Kidney (tissue), 14 donors: ENCODE results near the gene SPEM2. TPM values are rescaled to one million over a fixed set of nuclear protein-coding genes. Genes with fewer than 3 reads are reported as not detected.
"Not testable (repeated sequence)": the region's sequence is repeated elsewhere in the genome, so short reads cannot be mapped to it uniquely, and the experiment has no call there.

Experiments used
- DNase-seq, 5 donors: peaks; one replicate each; pipeline ENCODE4 v3.0.0-alpha.2; 2013 to 2020
- FAIRE-seq: peaks from 2 replicates; lab custom pipeline; 2012; peaks lifted over from hg19 to GRCh38; lab: Jason Lieb, UNC
- H3K27ac ChIP-seq, 2 donors: one replicate each; pipeline ENCODE4 v1.7.0; 2013; ENCODE audit warnings: low read depth in 2 of 2, low read length in 2 of 2, inconsistent platforms in 1 of 2
- H3K27me3 ChIP-seq: one replicate; pipeline ENCODE4 v1.7.1; 2013; ENCODE audit warnings: low read length, inconsistent platforms; ENCODE audit not compliant: control insufficient read depth, insufficient read depth
- H3K36me3 ChIP-seq, 3 donors: one replicate each; pipeline versions ENCODE4 v1.7.0 to v1.7.1; 2013; ENCODE audit warnings: low read length in 3 of 3, control low read depth in 1 of 3, inconsistent platforms in 1 of 3; ENCODE audit not compliant: insufficient read depth in 3 of 3, control insufficient read depth in 2 of 3
- H3K4me1 ChIP-seq, 3 donors: one replicate each; pipeline versions ENCODE4 v1.7.0 to v1.7.1; 2013; ENCODE audit warnings: low read length in 3 of 3, inconsistent platforms in 1 of 3, low read depth in 1 of 3; ENCODE audit not compliant: control insufficient read depth in 2 of 3, insufficient read depth in 2 of 3
- H3K4me3 ChIP-seq, 3 donors: one replicate each; pipeline versions ENCODE4 v1.7.0 to v1.8.1; 2013; ENCODE audit warnings: low read length in 3 of 3, control low read depth in 1 of 3, inconsistent platforms in 1 of 3
- H3K9ac ChIP-seq, 3 donors: one replicate each; pipeline versions ENCODE4 v1.7.0 to v1.7.1; 2013; ENCODE audit warnings: low read length in 3 of 3, control low read depth in 1 of 3, inconsistent platforms in 1 of 3
- H3K9me3 ChIP-seq, 3 donors: one replicate each; pipeline versions ENCODE4 v1.7.0 to v1.7.1; 2013; ENCODE audit warnings: low read length in 3 of 3, control low read depth in 1 of 3, inconsistent platforms in 1 of 3; ENCODE audit not compliant: control insufficient read depth in 2 of 3, insufficient read depth in 1 of 3
- intact Hi-C: fragments of 100-400 bp; cut with DNase I; formaldehyde crosslinking; loops from one replicate; pipeline ENCODE4 v1.11.1; 2022
- polyA plus RNA-seq: library from polyadenylated mRNA; stranded (reverse); fragments of 350-450 nt; fragmentation: Illumina TruSeq; extraction: RNeasy Lipid Tissue Mini Kit (QIAGEN cat#74804); gene quantifications from one replicate; pipeline ENCODE4 v1.2.3, GENCODE V29; 2014; ENCODE audit warnings: low read depth, low replicate concordance; ENCODE audit not compliant: insufficient read depth
- total RNA-seq: library from RNA; stranded (reverse); fragmentation: NEBNext Ultra II Directional; extraction: Animal tissue kit (Norgen Biotek cat#: 25700); gene quantifications from one replicate; pipeline ENCODE4 v1.2.1, GENCODE V29; 2021
- TF ChIP-seq, protein P1 (sequence below): IDR thresholded peaks from 3 replicates; pipeline ENCODE4 v1.5.1; 2012; ENCODE audit warnings: mild to moderate bottlenecking, moderate library complexity, borderline replicate concordance; ENCODE audit not compliant: insufficient read depth; ENCODE audit errors: extremely low read depth
- donor health status: control.
- donor health status: control.
- donor health status: control.
- donor health status: control.
- donor health status: control.
- donor health status: DM: yes; HTN: yes; CAD: no.
- donor health status: Normal renal cell carcinoma (clear cell type).

The SPEM2 gene
- total and polyA plus RNA-seq, 2 donors from 2014 or later, result not detected

DNA sequence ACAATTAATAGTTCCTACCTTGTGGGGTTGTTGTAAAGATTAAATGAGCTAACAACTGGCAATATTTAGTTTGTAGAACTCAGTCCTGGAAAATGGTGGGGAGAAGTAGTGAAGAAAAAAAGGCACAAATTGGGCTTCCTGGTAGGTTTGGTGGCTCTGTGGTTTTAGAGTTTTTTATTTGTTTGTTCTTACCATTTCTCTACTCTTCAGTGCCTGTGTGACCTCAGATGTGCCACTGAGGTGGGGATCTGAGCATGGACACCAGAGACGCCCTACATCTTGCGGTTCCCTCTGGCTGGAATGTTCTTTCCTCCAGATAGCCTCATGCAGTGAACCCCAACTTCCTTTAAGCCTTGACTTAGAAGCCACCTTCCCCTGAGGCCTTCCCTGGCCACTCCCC is 46.3 kb downstream of the SPEM2 start:
- Histone ChIP-seq H3K27me3 (no peaks in the 10 kb centered on the region), H3K4me1 (peaks cover 0 to 15% (median 13%) of the 10 kb centered on the region in 3 donors), H3K36me3 (no peaks in the 10 kb centered on the region), H3K27ac (no peak overlapping the region), H3K9ac (no peak overlapping the region), H3K9me3 (no peaks in the 10 kb centered on the region), H3K4me3 (no peak overlapping the region)
- TF ChIP-seq, protein P1, sequence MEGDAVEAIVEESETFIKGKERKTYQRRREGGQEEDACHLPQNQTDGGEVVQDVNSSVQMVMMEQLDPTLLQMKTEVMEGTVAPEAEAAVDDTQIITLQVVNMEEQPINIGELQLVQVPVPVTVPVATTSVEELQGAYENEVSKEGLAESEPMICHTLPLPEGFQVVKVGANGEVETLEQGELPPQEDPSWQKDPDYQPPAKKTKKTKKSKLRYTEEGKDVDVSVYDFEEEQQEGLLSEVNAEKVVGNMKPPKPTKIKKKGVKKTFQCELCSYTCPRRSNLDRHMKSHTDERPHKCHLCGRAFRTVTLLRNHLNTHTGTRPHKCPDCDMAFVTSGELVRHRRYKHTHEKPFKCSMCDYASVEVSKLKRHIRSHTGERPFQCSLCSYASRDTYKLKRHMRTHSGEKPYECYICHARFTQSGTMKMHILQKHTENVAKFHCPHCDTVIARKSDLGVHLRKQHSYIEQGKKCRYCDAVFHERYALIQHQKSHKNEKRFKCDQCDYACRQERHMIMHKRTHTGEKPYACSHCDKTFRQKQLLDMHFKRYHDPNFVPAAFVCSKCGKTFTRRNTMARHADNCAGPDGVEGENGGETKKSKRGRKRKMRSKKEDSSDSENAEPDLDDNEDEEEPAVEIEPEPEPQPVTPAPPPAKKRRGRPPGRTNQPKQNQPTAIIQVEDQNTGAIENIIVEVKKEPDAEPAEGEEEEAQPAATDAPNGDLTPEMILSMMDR, result no peak
- intact Hi-C loops, result no loop called here
- DNase-seq, result peak in 1 of 5 donors; percentile 6
- no peak for FAIRE-seq

DNA sequence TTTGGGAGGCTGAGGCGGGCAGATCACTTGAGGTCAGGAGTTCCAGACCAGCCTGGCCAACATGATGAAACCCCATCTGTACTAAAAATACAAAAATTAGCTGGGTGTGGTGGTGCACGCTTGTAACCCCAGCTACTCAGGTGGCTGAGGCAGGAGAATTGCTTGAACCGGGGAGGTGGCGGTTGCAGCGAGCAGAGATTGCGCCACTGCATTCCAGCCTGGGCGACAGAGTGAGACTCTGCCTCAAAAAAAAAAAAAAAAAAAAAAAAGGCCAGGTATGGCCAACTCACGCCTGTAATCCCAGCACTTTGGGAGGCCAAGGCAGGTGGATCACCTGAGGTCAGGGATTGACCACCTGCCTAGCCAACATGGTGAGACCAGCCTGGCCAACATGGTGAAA is 49.4 kb downstream of the SPEM2 start:
- H3K4me1 ChIP-seq, result peaks cover 0 to 30% (median 15%) of the 10 kb centered on the region in 3 donors
- H3K9ac ChIP-seq, H3K27ac ChIP-seq, H3K4me3 ChIP-seq, H3K36me3 ChIP-seq, FAIRE-seq, H3K9me3 ChIP-seq, H3K27me3 ChIP-seq, intact Hi-C loops: not testable (repeated sequence)
- peak in 1 of 5 donors; percentile 15 for DNase-seq

DNA sequence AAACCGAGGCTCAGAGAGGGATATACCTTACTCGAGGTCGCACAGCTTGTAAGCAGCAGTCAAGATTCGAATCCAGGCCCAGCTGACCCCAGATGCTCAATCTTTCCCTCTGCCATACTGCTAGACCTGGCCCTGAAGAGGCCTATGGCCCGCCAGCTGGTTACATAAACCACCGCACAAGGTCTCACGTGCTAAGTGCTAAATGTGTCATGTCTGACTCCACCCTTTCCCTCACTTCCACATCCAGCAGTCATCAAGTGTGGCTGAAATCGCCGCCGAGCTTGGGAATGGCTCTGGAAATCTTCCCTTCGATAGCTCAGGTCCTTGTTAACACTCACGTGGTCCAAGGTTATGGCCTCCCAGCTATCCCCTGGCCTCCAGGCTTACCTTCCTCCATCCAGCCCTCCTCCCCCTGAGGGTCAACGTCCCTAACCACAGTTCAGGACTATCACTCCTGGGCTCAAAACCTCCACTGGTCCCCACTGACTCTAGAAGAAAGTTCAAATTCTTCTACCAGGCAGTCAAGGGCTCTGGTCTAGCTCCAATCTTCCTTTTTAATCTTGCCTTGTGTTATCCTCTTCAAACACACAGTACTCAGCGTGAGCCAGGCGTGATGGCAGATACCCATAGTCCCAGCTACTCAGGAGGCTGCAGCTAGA is 50.5 kb downstream of the SPEM2 start:
- peak in 1 of 5 donors; percentile 59 for DNase-seq
- Histone ChIP-seq H3K27me3 (no peaks in the 10 kb centered on the region), H3K9me3 (no peaks in the 10 kb centered on the region), H3K36me3 (no peaks in the 10 kb centered on the region), H3K4me1 (peaks cover 2 to 35% (median 15%) of the 10 kb centered on the region in 3 donors), H3K9ac (peak overlapping the region in 1 of 3 donors; percentile 31), H3K27ac (peak overlapping the region; percentile 5 to 9), H3K4me3 (peak overlapping the region in 1 of 3 donors; percentile 3)
- TF ChIP-seq, protein P1, result no peak
- intact Hi-C loops, result no loop called here
- FAIRE-seq, result no peak

DNA sequence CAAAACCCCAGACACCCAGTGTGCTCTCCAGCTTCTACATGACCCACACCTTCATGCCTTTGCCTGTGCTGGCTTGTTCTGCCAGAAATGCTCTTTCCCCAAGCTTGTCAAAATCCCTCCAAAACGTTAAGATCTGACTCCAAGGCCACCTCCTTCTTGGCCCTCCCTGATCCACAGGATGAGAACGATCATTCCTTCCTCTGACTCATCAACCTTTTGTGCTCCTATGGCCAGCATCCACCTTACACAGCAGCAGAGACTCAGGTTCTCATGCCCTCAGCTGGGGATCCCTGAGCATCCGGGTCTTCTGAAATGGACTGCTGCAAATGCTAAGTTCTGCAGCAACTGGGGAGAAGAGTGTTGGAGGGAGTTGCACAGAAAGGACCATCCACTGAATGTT is 51.1 kb downstream of the SPEM2 start:
- intact Hi-C loops, result no loop called here
- H3K36me3 ChIP-seq, result no peaks in the 10 kb centered on the region
- FAIRE-seq (no peak), DNase-seq (peak in 1 of 5 donors; percentile 12)
- peaks cover 2 to 37% (median 15%) of the 10 kb centered on the region in 3 donors for H3K4me1 ChIP-seq
- no peaks in the 10 kb centered on the region for H3K9me3 ChIP-seq
- H3K27ac ChIP-seq, result peak overlapping the region; percentile 5 to 99
- no peaks in the 10 kb centered on the region for H3K27me3 ChIP-seq
- H3K9ac ChIP-seq, result peak overlapping the region in 1 of 3 donors; percentile 35
- TF ChIP-seq, protein P1, result no peak
- peak overlapping the region in 1 of 3 donors; percentile 91 for H3K4me3 ChIP-seq
